Measurements from ENCODE around the gene CORO7.
"Not testable (repeated sequence)": the region's sequence is repeated elsewhere in the genome, so short reads cannot be mapped to it uniquely, and the experiment has no call there.

The CORO7 gene

DNA sequence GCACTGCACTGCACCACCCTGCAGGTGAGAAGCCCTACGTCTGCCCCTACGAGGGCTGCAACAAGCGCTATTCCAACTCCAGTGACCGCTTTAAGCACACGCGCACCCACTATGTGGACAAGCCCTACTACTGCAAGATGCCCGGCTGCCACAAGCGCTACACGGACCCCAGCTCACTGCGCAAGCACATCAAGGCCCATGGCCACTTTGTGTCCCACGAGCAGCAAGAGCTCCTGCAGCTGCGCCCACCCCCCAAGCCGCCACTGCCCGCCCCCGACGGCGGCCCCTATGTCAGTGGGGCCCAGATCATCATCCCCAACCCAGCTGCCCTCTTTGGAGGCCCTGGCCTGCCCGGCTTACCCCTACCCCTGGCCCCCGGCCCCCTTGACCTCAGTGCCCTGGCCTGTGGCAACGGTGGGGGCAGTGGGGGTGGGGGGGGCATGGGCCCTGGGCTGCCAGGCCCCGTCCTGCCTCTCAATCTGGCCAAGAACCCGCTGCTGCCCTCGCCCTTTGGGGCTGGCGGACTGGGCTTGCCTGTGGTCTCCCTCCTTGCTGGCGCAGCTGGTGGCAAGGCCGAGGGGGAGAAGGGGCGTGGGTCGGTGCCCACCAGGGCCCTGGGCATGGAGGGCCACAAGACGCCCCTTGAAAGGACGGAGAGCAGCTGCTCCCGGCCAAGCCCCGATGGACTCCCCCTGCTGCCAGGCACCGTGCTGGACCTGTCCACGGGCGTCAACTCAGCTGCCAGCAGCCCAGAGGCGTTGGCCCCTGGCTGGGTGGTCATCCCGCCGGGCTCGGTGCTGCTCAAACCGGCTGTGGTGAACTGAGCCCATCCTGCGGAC, 79.5 kb downstream of the CORO7 start:
- no peak for DNase-seq

- DNase-seq = no peak
Observed at GRCh38 chr16:4334724-4335495, 81.5 kb downstream of the CORO7 start.

DNA sequence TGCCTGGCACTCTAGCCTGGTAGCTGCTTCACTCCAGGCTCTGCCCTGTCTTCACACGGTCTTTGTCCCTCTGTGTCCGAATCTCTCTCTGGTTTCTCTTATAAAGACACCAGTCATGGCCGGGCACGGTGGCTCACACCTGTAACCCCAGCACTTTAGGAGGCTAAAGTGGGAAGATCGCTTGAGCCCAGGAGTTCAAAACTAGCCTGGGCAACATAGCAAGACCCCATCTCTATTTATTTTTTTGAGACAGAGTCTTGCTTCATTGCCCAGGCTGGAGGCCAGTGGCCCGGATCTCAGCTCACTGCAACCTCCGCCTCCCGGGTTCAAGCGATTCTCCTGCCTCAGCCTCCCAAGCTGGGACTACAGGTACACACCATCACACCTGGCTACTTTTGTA, 82.7 kb downstream of the CORO7 start:
- not testable (repeated sequence) for DNase-seq

DNA sequence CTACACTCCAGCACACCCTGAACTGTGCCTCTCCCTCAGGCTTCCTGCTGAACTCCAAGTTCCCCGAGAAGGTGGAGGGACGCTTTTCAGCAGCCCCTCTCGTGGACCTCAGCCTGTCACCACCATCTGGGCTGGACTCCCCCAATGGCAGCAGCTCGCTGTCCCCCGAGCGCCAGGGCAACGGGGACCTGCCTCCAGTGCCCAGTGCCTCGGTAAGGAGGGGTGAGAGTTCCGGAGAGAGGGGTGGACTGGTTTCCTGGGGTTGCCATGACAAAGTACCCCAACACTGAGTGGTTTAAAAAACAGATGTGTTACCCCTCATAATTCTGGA, 83.1 kb downstream of the CORO7 start:
- no peak for DNase-seq

DNA sequence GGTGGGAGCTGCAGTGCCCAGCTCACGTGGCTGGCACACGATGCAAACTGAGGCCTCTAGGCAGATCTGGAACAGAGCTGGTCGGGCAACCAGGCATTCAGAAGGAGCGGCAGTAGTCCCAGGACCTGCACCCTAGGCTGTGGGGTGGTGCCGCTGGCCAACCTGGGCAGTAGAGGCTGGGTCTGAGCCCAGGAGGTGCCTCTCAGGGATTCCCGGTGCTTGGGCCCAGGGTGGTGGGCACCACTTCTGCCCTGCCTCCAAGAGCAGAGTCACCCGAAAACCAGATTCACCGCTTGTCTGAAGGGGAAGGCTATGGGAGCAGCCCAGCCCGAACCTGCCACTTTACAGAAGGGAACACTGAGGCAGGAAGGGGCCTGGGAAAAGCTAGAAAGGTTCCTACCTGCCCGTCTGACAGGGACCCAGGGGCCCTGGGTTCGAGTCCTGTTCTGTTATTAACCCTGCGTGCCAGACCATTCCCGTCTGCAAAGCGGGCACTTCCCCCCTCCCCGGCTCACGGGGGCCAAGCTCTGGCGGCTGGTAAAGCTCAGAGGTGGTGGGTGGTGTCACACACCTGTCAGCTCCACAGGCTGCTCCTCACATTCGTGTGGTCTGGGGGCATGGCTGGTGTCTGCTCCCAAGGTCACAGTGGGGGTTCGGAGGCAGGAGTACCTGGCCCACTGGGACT, 83.6 kb downstream of the CORO7 start:
- no peak for DNase-seq

DNA sequence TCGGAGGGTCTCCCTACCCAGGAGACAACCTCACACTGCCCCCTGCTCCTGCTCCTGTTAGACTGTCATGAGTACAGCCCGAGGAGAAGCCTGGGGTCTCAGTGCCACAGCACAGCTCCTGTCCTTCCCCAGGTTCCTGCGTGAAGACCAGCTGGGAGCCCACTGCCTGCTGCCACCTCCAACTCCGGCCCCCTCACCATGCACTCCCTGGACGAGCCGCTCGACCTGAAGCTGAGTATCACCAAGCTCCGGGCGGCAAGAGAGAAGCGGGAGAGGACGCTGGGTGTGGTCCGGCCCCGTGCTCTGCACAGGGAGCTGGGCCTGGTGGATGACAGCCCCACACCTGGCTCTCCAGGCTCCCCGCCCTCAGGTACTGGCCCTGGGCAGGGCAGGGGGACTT, 84.3 kb downstream of the CORO7 start:
- no peak for DNase-seq

- DNase-seq = peak; percentile 67
Observed at GRCh38 chr16:4330277-4330874, 86.0 kb downstream of the CORO7 start.

- DNase-seq = no peak
Observed at GRCh38 chr16:4328782-4329775, 87.3 kb downstream of the CORO7 start.

- peak; percentile 73 for DNase-seq
Observed at GRCh38 chr16:4328046-4328781, 88.2 kb downstream of the CORO7 start.

DNA sequence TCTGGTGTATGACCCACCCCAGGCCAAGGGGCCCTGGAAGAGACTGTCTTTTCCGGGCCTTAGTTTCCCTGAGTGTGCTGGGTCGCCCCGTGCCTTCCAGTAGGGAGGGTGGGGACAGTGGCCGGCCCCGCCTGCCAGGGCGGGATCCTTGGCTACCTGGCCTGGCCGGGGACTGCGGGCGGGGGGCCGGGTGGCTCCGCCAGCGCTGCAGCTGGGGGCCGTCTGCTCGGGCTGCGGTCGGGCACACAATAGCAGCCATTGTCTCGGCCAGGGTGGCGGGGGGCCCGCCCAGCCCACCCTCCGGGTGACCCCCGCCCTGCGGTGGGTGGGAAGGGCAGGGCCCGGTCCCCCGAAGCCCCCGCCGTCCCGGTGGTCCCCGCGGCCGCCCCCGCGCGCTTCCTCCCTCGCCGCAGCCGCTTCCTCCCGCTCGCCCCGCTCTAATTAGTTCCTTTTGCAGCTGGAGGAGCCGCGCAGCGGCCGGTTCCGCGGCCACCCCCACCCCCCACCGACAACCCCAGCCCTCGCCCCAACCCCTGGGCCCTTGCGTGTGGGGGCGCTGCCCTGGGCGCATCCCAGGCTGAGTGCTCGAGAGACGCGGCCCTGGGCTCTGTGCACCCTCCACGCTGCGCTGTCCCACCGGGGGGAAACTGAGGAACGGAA, 88.9 kb downstream of the CORO7 start:
- DNase-seq = no peak

GRCh38 chr16:4325253-4325758, 91.1 kb downstream of the CORO7 start:
- no peak for DNase-seq

GRCh38 chr16:4324492-4325252, 91.7 kb downstream of the CORO7 start:
- DNase-seq = no peak

GRCh38 chr16:4323845-4324488, 92.4 kb downstream of the CORO7 start:
- DNase-seq = no peak

GRCh38 chr16:4323071-4323844, 93.1 kb downstream of the CORO7 start:
- DNase-seq = no peak

DNA sequence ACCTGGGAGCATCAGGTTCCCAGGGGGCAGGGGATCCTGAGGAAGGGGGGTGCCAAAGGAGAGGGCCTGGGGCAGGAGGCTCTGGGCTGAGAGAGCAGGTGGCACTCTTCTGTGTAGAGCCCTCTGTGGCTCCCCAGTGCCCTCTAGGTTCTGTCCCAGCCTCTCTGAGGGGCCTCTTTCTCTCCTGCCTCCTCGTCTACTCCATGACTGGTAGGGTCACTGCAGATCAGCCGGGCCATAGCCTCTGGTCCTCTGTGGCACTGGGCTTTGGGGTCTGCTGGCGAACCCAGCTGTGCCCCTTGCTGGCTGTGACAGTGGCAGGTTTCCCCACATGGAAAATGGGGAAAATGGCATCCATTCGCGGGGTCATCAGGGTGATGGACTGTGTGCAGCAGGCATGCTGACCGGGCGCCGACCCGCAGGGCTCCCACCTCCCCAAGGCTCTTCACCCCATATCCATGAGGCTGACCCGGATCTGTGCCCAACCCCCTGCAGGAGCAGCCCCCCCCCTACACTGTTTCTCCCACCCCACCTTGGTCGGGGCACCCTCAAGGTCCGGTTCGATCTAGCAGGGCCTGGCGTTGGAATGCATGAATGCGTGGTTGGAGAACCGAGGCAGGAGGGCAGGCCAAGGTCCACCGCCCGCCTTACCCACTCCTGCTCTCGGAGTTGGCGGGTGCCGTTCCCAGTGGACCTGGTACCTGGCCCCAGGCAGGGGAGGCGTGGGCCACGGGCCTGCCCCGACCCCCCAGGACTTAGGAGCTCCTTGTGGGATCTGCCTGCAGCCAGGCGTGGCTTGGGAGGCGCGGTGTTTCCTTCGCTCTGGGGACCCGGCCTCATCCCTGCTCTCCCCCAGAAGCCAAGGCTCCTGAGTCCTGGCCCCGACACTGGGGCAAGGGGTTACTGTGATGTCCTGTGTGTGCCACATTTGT, 94.0 kb downstream of the CORO7 start:
- no peak for DNase-seq

DNA sequence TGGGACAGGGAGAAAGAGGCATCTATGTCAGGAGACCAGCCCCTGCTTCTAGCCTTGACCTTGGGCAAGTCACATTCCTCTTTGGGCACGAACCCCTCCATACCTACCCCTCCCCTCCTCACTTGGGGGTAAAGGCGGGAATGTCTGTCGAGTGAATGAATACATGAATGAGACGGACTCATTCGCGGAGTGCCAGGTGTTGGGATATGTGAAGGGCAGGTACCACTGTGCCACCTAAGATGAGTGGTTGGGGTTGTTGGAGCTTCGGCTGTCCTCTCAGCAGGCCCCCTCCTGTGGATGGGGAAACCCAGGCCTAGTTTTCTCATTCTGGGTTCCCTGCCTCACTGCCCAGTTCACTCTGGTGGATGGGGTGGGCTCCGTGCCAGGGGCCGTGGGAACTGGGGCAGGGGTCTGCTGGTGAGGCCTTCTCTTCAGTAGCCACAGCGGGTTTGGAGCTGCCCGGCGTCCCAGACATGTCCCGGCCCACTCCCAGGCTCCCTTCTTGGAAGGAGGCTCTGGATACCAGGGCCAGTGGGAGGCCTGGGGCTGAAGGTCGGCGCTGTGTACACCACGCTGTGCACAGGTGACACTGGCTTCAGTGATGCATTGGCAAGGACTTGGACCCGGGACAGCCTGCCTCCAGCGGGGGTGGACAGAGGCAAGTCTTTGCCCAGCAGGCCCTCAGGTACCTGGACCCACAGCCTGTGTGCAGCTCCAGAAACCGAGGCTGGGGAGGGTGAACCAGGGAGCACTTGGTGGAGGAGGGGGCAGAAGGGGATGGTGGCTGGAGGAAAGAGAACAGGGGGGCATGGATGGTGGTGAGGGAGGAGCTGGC, 94.9 kb downstream of the CORO7 start:
- no peak for DNase-seq
